ENCODE data around the gene ANKRD66.

DNA sequence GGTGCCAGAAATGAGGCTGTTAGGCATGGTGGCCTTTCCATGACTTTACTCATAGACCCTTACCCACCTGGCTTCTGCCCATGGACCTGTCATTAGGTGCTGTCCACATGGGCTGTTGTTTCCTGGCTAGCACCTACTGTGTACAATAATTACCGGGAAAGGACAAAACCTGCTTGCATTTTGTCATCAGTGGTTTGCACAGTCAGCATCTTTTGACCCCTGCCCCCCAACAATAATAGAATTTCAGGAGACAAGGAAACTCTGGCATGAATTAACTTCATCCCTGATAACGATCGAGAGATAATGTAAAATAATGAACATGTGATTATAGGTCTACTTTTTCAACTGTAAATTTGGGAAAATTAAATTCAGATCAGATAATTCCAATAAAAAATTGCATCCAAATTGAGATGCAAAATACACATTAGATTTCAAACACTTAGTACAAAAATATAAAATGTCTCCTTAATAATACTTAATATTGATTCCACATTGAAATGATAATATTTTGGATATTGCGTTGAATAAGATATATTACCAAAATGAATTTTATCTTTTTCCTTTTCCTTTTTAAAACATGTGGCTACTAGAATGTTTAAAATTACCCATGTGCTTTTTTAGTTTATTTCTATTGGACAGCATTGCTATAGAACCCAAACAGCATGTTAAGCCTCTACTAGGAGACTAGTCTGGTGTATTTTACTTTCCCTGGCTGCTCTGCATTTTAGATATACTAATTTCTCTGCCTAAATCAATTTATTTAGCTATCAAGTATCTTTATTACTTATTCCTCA, 12.4 kb downstream of the ANKRD66 start:
- TF ChIP-seq GATA2 (IDR thresholded peaks at IDR 0.05; ENCODE audit: low read depth, low read length) (no peak), GATA3 (IDR thresholded peaks at IDR 0.05; ENCODE audit: low read depth, low read length) (no peak)
